Osteocyte (in vitro differentiated cells): Measurements from ENCODE around the gene PNRC1. TPM values are rescaled to one million over a fixed set of nuclear protein-coding genes. Genes with fewer than 3 reads are reported as not detected.
"Not testable (repeated sequence)": the region's sequence is repeated elsewhere in the genome, so short reads cannot be mapped to it uniquely, and the experiment has no call there.

Experiments
- DNase-seq: peaks from one replicate; pipeline ENCODE4 v3.0.0; 2021; ENCODE audit warnings: mixed read lengths; ENCODE audit not compliant: unreplicated experiment; ENCODE audit errors: extremely low spot score
- H3K27ac Mint-ChIP-seq: one replicate; pipeline ENCODE4 v1.8.0; 2021; ENCODE audit warnings: mild to moderate bottlenecking, mixed read lengths; ENCODE audit not compliant: unreplicated experiment
- H3K27me3 Mint-ChIP-seq: one replicate; pipeline ENCODE4 v1.8.0; 2021; ENCODE audit warnings: mixed read lengths; ENCODE audit not compliant: unreplicated experiment
- H3K36me3 Mint-ChIP-seq: one replicate; pipeline ENCODE4 v1.8.0; 2021; ENCODE audit warnings: mixed read lengths; ENCODE audit not compliant: unreplicated experiment
- H3K4me1 Mint-ChIP-seq: one replicate; pipeline ENCODE4 v1.8.0; 2021; ENCODE audit warnings: mixed read lengths; ENCODE audit not compliant: unreplicated experiment
- H3K4me3 Mint-ChIP-seq: one replicate; pipeline ENCODE4 v1.8.0; 2021; ENCODE audit warnings: mild to moderate bottlenecking, moderate library complexity, mixed read lengths; ENCODE audit not compliant: unreplicated experiment
- H3K9me3 Mint-ChIP-seq: one replicate; pipeline ENCODE4 v1.8.0; 2021; ENCODE audit warnings: mixed read lengths; ENCODE audit not compliant: unreplicated experiment
- total RNA-seq: library from RNA; stranded (reverse); gene quantifications from 2 replicates; pipeline ENCODE4 v1.2.1, GENCODE V29; 2021
- TF ChIP-seq, protein P1 (sequence below): fragments of 200-600 bp; sonication (generic); IDR thresholded peaks from 2 replicates; pipeline ENCODE4 v1.5.0; 2021; ENCODE audit warnings: antibody characterized with exemption, mild to moderate bottlenecking, moderate library complexity

PNRC1 gene
- total RNA-seq, 1 donor from 2014 or later = 160 TPM

GRCh38 chr6:89058627-89059026 is 21.9 kb upstream of the PNRC1 start:
- no peak overlapping the region for H3K4me3 Mint-ChIP-seq
- no peak overlapping the region for H3K27ac Mint-ChIP-seq

GRCh38 chr6:89059227-89059626 is 21.3 kb upstream of the PNRC1 start:
- Mint-ChIP-seq H3K9me3 (no peaks in the 10 kb centered on the region), H3K4me1 (peaks cover 8% of the 10 kb centered on the region), H3K27me3 (peaks cover 5% of the 10 kb centered on the region), H3K36me3 (no peaks in the 10 kb centered on the region), H3K27ac (no peak overlapping the region), H3K4me3 (no peak overlapping the region)
- TF ChIP-seq, protein P1, sequence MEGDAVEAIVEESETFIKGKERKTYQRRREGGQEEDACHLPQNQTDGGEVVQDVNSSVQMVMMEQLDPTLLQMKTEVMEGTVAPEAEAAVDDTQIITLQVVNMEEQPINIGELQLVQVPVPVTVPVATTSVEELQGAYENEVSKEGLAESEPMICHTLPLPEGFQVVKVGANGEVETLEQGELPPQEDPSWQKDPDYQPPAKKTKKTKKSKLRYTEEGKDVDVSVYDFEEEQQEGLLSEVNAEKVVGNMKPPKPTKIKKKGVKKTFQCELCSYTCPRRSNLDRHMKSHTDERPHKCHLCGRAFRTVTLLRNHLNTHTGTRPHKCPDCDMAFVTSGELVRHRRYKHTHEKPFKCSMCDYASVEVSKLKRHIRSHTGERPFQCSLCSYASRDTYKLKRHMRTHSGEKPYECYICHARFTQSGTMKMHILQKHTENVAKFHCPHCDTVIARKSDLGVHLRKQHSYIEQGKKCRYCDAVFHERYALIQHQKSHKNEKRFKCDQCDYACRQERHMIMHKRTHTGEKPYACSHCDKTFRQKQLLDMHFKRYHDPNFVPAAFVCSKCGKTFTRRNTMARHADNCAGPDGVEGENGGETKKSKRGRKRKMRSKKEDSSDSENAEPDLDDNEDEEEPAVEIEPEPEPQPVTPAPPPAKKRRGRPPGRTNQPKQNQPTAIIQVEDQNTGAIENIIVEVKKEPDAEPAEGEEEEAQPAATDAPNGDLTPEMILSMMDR = no peak
- DNase-seq = no peak

More at GRCh38 chr6:89058627-89059026, 21.9 kb upstream of the PNRC1 start:
- Mint-ChIP-seq H3K9me3 (no peaks in the 10 kb centered on the region), H3K4me1 (peaks cover 8% of the 10 kb centered on the region), H3K36me3 (no peaks in the 10 kb centered on the region), H3K27me3 (peaks cover 10% of the 10 kb centered on the region)
- no peak for DNase-seq
- TF ChIP-seq, protein P1 = no peak

- no peak overlapping the region for H3K4me3 Mint-ChIP-seq
- peaks cover 3% of the 10 kb centered on the region for H3K4me1 Mint-ChIP-seq
- H3K27ac Mint-ChIP-seq = no peak overlapping the region
Measured at GRCh38 chr6:89063881-89064280, 16.7 kb upstream of the PNRC1 start.

DNA sequence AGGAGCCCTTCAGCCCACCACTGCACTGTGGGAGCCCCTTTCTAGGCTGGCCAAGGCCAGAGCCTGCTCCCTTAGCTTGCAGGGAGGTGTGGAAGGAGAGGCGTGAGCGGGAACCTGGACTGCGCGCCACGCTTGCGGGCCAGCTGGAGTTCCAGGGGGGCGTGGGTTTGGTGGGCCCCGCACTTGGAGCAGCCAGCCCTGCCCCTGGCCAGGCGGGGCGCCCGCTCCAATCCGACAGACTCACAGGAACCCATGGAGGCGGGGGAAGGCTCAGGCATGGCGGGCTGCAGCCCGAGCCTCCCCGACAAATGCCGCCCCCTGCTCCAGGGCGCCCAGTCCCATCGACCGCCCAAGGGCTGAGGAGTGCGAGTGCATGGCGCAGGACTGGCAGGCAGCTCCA is 15.6 kb upstream of the PNRC1 start:
- not testable (repeated sequence) for DNase-seq, H3K27ac Mint-ChIP-seq, H3K4me3 Mint-ChIP-seq, H3K9me3 Mint-ChIP-seq, H3K4me1 Mint-ChIP-seq, H3K36me3 Mint-ChIP-seq
- peaks cover 18% of the 10 kb centered on the region for H3K27me3 Mint-ChIP-seq

More at GRCh38 chr6:89063881-89064280, 16.7 kb upstream of the PNRC1 start:
- DNase-seq = no peak
- TF ChIP-seq, protein P1 = no peak
- Mint-ChIP-seq H3K36me3 (no peaks in the 10 kb centered on the region), H3K27me3 (peaks cover 22% of the 10 kb centered on the region), H3K9me3 (no peaks in the 10 kb centered on the region)

DNA sequence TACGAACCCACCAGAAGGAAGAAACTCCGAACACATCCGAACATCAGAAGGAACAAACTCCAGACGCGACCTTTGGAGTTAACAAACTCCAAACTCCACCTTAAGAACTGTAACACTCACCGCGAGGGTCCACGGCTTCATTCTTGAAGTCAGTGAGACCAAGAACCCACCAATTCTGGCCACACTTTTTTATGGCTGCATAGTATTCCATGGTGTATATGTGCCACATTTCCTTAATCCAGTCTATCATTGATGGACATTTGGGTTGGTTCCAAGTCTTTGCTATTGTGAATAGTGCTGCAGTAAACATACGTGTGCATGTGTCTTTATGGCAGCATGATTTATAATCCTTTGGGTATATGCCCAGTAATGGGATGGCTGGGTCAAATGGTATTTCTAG is 14.4 kb upstream of the PNRC1 start:
- H3K4me1 Mint-ChIP-seq, H3K4me3 Mint-ChIP-seq, H3K36me3 Mint-ChIP-seq, DNase-seq, H3K27ac Mint-ChIP-seq, H3K9me3 Mint-ChIP-seq: not testable (repeated sequence)
- peaks cover 18% of the 10 kb centered on the region for H3K27me3 Mint-ChIP-seq

- Mint-ChIP-seq H3K9me3 (no peaks in the 10 kb centered on the region), H3K4me3 (no peak overlapping the region), H3K27me3 (peaks cover 18% of the 10 kb centered on the region), H3K27ac (no peak overlapping the region), H3K36me3 (no peaks in the 10 kb centered on the region), H3K4me1 (no peaks in the 10 kb centered on the region)
- TF ChIP-seq, protein P1 = no peak
- DNase-seq = no peak
Measured at GRCh38 chr6:89066940-89067646, 13.5 kb upstream of the PNRC1 start.
